GM19025 (cell line): Measurements from ENCODE around the gene MAGED4.
"Not testable (repeated sequence)": the region's sequence is repeated elsewhere in the genome, so short reads cannot be mapped to it uniquely, and the experiment has no call there.

Experiments
- ATAC-seq: cut with Tn5 transposase; IDR thresholded peaks from one replicate; pipeline ENCODE4 v1.9.1; 2021; ENCODE audit warnings: mild to moderate bottlenecking, low read depth, moderate library complexity; ENCODE audit not compliant: unreplicated experiment

Gene MAGED4

GRCh38 chrX:52184440-52185077 lies at the start of gene MAGED4:
MAGED4 (plus strand) TSS chrX:52184888; CDS start chrX:52185923, 1,035 bp downstream.
- ATAC-seq, result not testable (repeated sequence)

- no peak for ATAC-seq
These were observed 45.7 kb upstream of the MAGED4 start for GRCh38 chrX:52138830-52139544.

- no peak for ATAC-seq
These were observed 45.2 kb upstream of the MAGED4 start for GRCh38 chrX:52139545-52139895.

- ATAC-seq, result no peak
These were observed 44.7 kb upstream of the MAGED4 start for GRCh38 chrX:52140020-52140419.

- ATAC-seq, result not testable (repeated sequence)
These were observed 34.0 kb upstream of the MAGED4 start for GRCh38 chrX:52150667-52151066.

- ATAC-seq, result not testable (repeated sequence)
These were observed 24.5 kb upstream of the MAGED4 start for GRCh38 chrX:52160140-52160539.

GRCh38 chrX:52166840-52167239 lies 17.8 kb upstream of the MAGED4 start:
- no peak for ATAC-seq

GRCh38 chrX:52171055-52171454 lies 13.6 kb upstream of the MAGED4 start:
- ATAC-seq, result not testable (repeated sequence)

GRCh38 chrX:52185078-52185453 lies 378 bp downstream of the MAGED4 start:
- not testable (repeated sequence) for ATAC-seq

- not testable (repeated sequence) for ATAC-seq
These were observed 26.7 kb downstream of the MAGED4 start for GRCh38 chrX:52211405-52211804.

GRCh38 chrX:52213276-52213675 lies 28.6 kb downstream of the MAGED4 start:
- no peak for ATAC-seq

GRCh38 chrX:52216541-52216940 lies 31.9 kb downstream of the MAGED4 start:
- ATAC-seq, result no peak

- ATAC-seq, result no peak
These were observed 32.9 kb downstream of the MAGED4 start for GRCh38 chrX:52217494-52218160.

- no peak for ATAC-seq
These were observed 36.2 kb downstream of the MAGED4 start for GRCh38 chrX:52220936-52221335.
